Ascending aorta (tissue), 2 donors: ENCODE results near the gene TPK1. TPM values are rescaled to one million over a fixed set of nuclear protein-coding genes. Genes with fewer than 3 reads are reported as not detected.

Experiments used
- DNase-seq, 2 donors: peaks; one replicate each; pipeline ENCODE4 v3.0.0-alpha.2; 2019; ENCODE audit warnings: low spot score in 2 of 2
- H3K27ac ChIP-seq, 2 donors: fragments of 200-600 bp; sonication (generic); one replicate each; pipeline ENCODE4 v1.5.1; 2016 to 2017; ENCODE audit warnings: mild to moderate bottlenecking in 1 of 2
- H3K27me3 ChIP-seq: fragments of 200-600 bp; sonication (generic); one replicate; pipeline ENCODE4 v1.5.1; 2017
- H3K36me3 ChIP-seq, 2 donors: fragments of 200-600 bp; sonication (generic); one replicate each; pipeline ENCODE4 v1.5.1; 2016
- H3K4me1 ChIP-seq, 2 donors: fragments of 200-600 bp; sonication (generic); one replicate each; pipeline ENCODE4 v1.5.1; 2016 to 2017; ENCODE audit warnings: mild to moderate bottlenecking in 1 of 2
- H3K4me3 ChIP-seq, 2 donors: fragments of 200-600 bp; sonication (generic); one replicate each; pipeline ENCODE4 v1.5.1; 2016 to 2017; ENCODE audit warnings: mild to moderate bottlenecking in 1 of 2
- H3K9me3 ChIP-seq, 2 donors: fragments of 200-600 bp; sonication (generic); one replicate each; pipeline ENCODE4 v1.5.1; 2016
- intact Hi-C: fragments of 100-400 bp; cut with DNase I; formaldehyde crosslinking; loops from one replicate; pipeline ENCODE4 v1.15.1; 2023
- total RNA-seq: library from RNA; depleted of rRNA; stranded (reverse); fragments of >200 nt; gene quantifications from one replicate; pipeline ENCODE4 v1.1.0, GENCODE V29; 2016
- TF ChIP-seq, protein P1 (sequence below), 3 experiments: fragments of 200-600 bp in 2 of 3; fragments of 450-650 bp in 1 of 3; sonication (generic) in 2 of 3; IDR thresholded peaks; one replicate each; pipeline ENCODE4 v1.5.1; 2016 to 2019; ENCODE audit warnings: antibody characterized with exemption in 3 of 3, mild to moderate bottlenecking in 1 of 3, moderate library complexity in 1 of 3

Gene TPK1
- total RNA-seq, 1 donor from 2014 or later, result 3.7 TPM

DNA sequence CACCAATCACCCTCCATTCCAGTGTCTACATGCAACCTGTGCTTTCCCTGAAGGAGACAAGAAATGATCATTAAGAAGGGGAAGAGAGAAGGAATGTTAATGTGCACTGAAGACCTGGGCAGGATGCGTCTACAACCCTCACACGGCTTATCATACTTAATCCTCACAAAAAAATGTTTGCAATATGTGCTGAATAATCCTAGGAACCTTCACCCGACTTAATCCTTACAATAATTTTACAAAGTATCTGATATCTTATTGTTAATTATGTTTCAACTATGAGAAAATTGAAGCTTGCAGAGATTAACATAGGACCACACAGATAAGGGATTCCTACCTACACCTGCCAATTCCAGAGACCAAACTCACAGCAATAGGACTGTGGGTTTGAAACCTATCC lies 287.3 kb downstream of the TPK1 start:
- TF ChIP-seq, protein P1, sequence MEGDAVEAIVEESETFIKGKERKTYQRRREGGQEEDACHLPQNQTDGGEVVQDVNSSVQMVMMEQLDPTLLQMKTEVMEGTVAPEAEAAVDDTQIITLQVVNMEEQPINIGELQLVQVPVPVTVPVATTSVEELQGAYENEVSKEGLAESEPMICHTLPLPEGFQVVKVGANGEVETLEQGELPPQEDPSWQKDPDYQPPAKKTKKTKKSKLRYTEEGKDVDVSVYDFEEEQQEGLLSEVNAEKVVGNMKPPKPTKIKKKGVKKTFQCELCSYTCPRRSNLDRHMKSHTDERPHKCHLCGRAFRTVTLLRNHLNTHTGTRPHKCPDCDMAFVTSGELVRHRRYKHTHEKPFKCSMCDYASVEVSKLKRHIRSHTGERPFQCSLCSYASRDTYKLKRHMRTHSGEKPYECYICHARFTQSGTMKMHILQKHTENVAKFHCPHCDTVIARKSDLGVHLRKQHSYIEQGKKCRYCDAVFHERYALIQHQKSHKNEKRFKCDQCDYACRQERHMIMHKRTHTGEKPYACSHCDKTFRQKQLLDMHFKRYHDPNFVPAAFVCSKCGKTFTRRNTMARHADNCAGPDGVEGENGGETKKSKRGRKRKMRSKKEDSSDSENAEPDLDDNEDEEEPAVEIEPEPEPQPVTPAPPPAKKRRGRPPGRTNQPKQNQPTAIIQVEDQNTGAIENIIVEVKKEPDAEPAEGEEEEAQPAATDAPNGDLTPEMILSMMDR (IDR thresholded peaks at IDR 0.05), result no peak
- DNase-seq, result no peak
- no peaks in the 10 kb centered on the region for H3K36me3 ChIP-seq
- no peak overlapping the region for H3K27ac ChIP-seq
- no peaks in the 10 kb centered on the region for H3K4me1 ChIP-seq
- H3K27me3 ChIP-seq, result no peaks in the 10 kb centered on the region
- H3K9me3 ChIP-seq, result no peaks in the 10 kb centered on the region
- H3K4me3 ChIP-seq, result no peak overlapping the region
- intact Hi-C loops, result no loop called here

DNA sequence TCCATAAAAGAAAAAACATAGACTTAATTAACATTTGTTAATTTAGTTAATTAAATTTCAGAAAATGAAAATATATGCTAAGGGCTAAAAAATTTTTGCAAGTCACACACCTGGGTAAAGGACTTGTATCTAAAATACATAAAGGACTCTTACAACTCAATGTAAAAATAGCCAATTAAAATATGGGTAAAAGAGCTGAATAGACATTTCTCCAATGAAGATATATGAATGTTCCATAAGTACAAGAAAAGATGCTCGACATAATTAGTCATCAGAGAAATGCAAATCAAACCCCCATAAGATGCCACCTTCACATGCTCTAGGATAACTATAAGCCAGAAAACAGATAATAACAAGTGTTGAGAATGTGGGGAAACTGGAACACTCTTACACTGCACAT lies 288.0 kb downstream of the TPK1 start:
- intact Hi-C loops, result no loop called here
- no peaks in the 10 kb centered on the region for H3K27me3 ChIP-seq
- DNase-seq, result no peak
- no peaks in the 10 kb centered on the region for H3K9me3 ChIP-seq
- H3K4me1 ChIP-seq, result no peaks in the 10 kb centered on the region
- no peak overlapping the region for H3K4me3 ChIP-seq
- H3K27ac ChIP-seq, result no peak overlapping the region
- TF ChIP-seq, protein P1 (IDR thresholded peaks at IDR 0.05), result no peak
- H3K36me3 ChIP-seq, result no peaks in the 10 kb centered on the region

DNA sequence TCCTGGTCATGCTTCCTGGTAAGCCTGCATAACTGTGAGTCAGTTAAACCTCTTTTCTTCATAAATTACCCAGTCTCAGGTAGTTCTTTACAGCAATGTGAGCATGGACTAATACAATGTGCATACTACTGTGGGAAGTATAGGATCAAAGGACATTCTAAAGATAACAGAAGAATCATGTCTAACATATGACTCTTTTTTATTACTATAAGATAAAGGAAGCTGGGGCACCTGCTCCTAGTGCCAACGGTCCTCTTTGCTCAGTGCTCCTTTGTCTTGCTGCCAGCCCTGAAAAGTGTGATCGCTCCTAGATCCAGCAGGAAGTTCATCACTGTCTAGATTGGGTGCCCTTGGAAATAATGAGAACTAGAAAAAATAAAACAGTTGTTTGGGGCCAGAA lies 289.1 kb downstream of the TPK1 start:
- no peak overlapping the region for H3K27ac ChIP-seq
- TF ChIP-seq, protein P1 (IDR thresholded peaks at IDR 0.05), result no peak
- no peaks in the 10 kb centered on the region for H3K27me3 ChIP-seq
- H3K4me1 ChIP-seq, result no peaks in the 10 kb centered on the region
- H3K36me3 ChIP-seq, result no peaks in the 10 kb centered on the region
- no peaks in the 10 kb centered on the region for H3K9me3 ChIP-seq
- H3K4me3 ChIP-seq, result no peak overlapping the region
- no peak for DNase-seq
- intact Hi-C loops, result no loop called here

DNA sequence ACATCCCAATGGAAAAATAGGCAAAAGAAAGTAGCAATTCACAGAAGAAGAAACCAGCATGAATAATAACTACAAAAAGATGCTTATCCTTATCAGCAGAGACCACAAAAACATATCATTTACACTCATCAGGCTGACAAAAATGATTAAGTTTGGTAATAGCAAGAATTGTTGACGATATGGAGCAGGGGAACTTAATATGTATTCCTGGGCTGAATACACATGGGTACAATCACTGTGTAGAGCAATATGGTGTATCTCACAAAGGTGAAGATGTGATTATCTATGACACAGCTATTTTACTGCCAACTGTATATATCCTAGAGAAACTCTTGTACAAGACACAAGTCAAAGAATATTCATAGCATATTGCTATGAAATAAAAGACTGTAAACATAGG lies 290.5 kb downstream of the TPK1 start:
- H3K36me3 ChIP-seq, result no peaks in the 10 kb centered on the region
- H3K9me3 ChIP-seq, result no peaks in the 10 kb centered on the region
- H3K27me3 ChIP-seq, result no peaks in the 10 kb centered on the region
- H3K4me1 ChIP-seq, result no peaks in the 10 kb centered on the region
- intact Hi-C loops, result no loop called here
- H3K4me3 ChIP-seq, result no peak overlapping the region
- H3K27ac ChIP-seq, result no peak overlapping the region
- TF ChIP-seq, protein P1 (IDR thresholded peaks at IDR 0.05), result no peak
- no peak for DNase-seq

DNA sequence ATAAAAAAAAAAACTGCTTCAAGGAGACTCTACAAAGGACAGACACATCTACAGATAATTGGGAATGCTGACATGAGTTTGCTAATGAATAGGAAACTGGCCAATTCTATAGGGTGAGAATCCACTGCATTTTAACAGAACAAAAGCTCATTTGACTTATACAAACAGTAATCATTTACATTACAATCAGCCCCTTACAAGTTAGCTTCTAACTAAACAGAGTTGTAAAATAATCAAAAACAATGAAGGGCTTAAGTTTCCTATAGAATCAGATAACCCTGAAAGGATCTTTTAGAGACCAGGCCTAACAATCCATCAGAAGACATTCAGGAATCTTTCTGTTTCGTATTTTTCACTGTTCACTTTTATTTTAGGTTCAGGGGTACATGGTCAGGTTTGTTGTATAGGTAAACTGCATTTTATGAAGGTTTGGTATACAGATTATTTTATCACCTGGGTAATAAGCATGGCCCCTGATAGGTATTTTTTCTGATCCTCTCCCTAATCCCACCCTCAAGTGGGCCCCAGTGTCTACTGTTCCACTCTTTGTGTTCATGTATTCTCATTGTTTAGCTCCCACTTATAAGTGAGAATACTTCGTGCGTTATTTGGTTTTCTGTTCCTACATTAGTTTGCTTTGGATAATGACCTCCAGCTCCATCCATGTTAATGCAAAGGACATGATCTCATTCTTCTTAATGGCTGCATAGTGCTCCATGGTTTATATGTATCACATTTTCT lies 301.0 kb downstream of the TPK1 start:
- Histone ChIP-seq H3K27me3 (no peaks in the 10 kb centered on the region), H3K4me1 (no peaks in the 10 kb centered on the region), H3K36me3 (no peaks in the 10 kb centered on the region), H3K27ac (no peak overlapping the region), H3K4me3 (no peak overlapping the region), H3K9me3 (peaks cover 0 to 36% of the 10 kb centered on the region in 2 donors)
- intact Hi-C loops, result no loop called here
- DNase-seq, result no peak
- TF ChIP-seq, protein P1 (IDR thresholded peaks at IDR 0.05), result no peak
